Thymus (tissue), 11 donors: ENCODE data around the gene EXOC6B. TPM values are rescaled to one million over a fixed set of nuclear protein-coding genes. Genes with fewer than 3 reads are reported as not detected.

ENCODE experiments used
- DNase-seq, 9 donors: peaks; one replicate each; pipeline ENCODE4 v3.0.0-alpha.2; 2013; ENCODE audit warnings: low spot score in 9 of 9, low read depth in 6 of 9, missing footprints in 1 of 9
- H3K27ac ChIP-seq, 2 donors: one replicate each; pipeline ENCODE4 v1.5.1; 2013; ENCODE audit warnings: control low read depth in 1 of 2, low read depth in 1 of 2, low read length in 1 of 2, mild to moderate bottlenecking in 1 of 2, moderate library complexity in 1 of 2
- H3K27me3 ChIP-seq, 2 donors: one replicate each; pipeline ENCODE4 v1.5.1; 2013; ENCODE audit warnings: low read length in 1 of 2; ENCODE audit not compliant: control insufficient read depth in 2 of 2, insufficient read depth in 1 of 2
- H3K36me3 ChIP-seq, 2 donors: one replicate each; pipeline ENCODE4 v1.5.1; 2013; ENCODE audit warnings: low read length in 1 of 2, mild to moderate bottlenecking in 1 of 2, moderate library complexity in 1 of 2; ENCODE audit not compliant: control insufficient read depth in 2 of 2, insufficient read depth in 2 of 2
- H3K4me1 ChIP-seq, 2 donors: one replicate each; pipeline ENCODE4 v1.5.1; 2013; ENCODE audit warnings: low read length in 2 of 2; ENCODE audit not compliant: control insufficient read depth in 2 of 2, insufficient read depth in 2 of 2
- H3K4me3 ChIP-seq, 2 donors: one replicate each; pipeline ENCODE4 v1.5.1; 2013; ENCODE audit warnings: low read length in 2 of 2, control low read depth in 1 of 2, mild to moderate bottlenecking in 1 of 2
- H3K9me3 ChIP-seq, 2 donors: one replicate each; pipeline ENCODE4 v1.5.1; 2013; ENCODE audit warnings: low read length in 1 of 2, mild to moderate bottlenecking in 1 of 2; ENCODE audit not compliant: control insufficient read depth in 2 of 2, insufficient read depth in 1 of 2
- WGBS: extraction: QIAGEN DNeasy Blood & Tissue Kit; methylation state at CpG from one replicate; pipeline ENCODE4 v1.1.7; 2013; 5-methylcytosine and 5-hydroxymethylcytosine counted together
- polyA plus RNA-seq: library from polyadenylated mRNA; stranded (reverse); fragments of 200-250 nt; gene quantifications from one replicate; pipeline ENCODE4 v1.2.3, GENCODE V29; 2013
- total RNA-seq: library from RNA; stranded (reverse); fragments of 120-200 nt; gene quantifications from one replicate; pipeline ENCODE4 v1.2.4, GENCODE V29; 2013
- donor health status: healthy.

Gene EXOC6B
- total and polyA plus RNA-seq, 2 donors: 5.0 to 6.2 TPM

DNA sequence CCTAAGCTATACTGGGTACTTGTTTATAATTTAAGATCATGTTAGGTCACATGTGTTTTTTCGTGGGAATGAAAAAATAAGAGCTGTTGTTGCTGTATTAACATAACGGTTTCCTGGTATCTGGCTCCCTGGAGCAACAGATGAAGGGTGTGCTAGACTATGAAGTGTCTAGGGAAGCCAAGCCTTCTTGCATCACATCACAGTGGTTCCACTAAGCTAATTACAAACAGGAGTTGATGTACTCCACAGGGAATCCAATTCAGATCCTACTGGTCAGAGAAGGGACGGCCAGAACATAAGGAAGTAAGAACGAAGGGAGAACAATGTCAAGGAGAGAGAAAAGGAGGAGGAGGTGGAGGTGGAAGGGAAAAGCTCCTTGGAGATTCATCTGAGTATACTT lies 485.2 kb downstream of the EXOC6B start:
- Histone ChIP-seq H3K9me3 (peaks cover 0 to 3% of the 10 kb centered on the region in 2 donors), H3K36me3 (no peaks in the 10 kb centered on the region), H3K27ac (no peak overlapping the region), H3K27me3 (no peaks in the 10 kb centered on the region), H3K4me1 (no peaks in the 10 kb centered on the region), H3K4me3 (no peak overlapping the region)
- 89% methylated on average over 4 of the region's 4 CpGs for WGBS
- DNase-seq: no peak

DNA sequence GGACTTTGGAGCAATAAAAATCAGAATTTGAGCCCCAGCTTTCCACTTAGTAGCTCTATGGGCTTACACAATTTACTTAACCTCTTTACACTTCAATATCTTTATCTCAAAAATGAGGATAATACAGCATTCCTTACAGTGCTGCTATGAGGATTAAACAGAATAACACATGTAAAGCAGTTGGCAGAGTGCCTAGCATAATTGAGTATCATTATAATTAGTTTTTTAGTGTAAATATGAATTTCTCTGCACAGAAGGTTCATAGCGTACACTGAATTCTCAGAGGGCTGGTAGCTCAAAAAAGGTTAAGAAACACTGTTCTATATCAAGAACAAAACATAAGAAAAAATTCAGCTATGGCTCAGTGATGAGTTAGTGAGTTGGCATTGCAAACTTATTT lies 487.8 kb downstream of the EXOC6B start:
- Histone ChIP-seq H3K4me1 (no peaks in the 10 kb centered on the region), H3K36me3 (no peaks in the 10 kb centered on the region), H3K9me3 (peaks cover 0 to 1% of the 10 kb centered on the region in 2 donors), H3K4me3 (no peak overlapping the region), H3K27ac (no peak overlapping the region), H3K27me3 (no peaks in the 10 kb centered on the region)
- DNase-seq: no peak
- WGBS: 97% methylated on average over 1 of the region's 1 CpG

DNA sequence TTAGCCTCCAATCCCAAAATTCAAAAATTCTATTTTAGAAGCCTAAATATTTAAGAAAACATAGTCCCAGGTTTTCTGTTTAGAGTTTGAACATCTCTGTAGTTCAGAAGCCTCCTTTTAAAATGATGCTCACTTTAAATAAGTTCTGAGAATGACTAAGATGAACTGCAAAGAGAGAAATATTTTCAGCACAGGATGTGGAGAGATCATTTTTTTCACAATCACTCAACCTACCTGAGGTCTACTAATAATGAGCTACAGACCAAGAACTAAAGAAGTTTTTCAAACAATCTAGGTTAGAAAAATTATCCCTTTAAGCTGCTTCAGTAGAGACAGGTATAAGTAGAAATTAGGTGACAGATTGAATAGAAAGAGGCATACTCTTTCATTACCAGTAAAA lies 493.1 kb downstream of the EXOC6B start:
- H3K27ac ChIP-seq: no peak overlapping the region
- no peaks in the 10 kb centered on the region for H3K4me1 ChIP-seq
- no peaks in the 10 kb centered on the region for H3K36me3 ChIP-seq

DNA sequence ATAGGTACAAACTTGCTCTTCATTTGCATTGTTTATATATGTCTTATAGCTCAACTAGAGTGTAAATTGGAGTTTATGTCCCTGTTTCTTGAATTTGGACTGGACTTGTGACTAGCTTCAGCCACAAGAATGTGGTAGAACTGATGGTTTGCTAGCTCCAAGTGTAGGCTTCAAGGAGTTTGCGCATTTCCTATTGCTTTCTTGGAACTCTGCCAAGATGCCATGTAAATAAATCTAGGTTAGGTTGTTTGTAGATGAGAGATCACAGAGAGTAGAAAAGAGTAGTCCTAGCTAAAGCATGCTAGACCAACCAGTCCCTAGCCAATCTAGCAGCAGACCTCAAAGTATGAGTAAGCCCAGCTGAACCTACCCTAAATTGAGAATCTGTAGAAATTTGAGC lies 495.2 kb downstream of the EXOC6B start:
- Histone ChIP-seq H3K27ac (no peak overlapping the region), H3K4me1 (no peaks in the 10 kb centered on the region), H3K9me3 (no peaks in the 10 kb centered on the region), H3K36me3 (no peaks in the 10 kb centered on the region), H3K4me3 (no peak overlapping the region), H3K27me3 (no peaks in the 10 kb centered on the region)
- WGBS: 99% methylated on average over 1 of the region's 1 CpG
- no peak for DNase-seq

More for the DNA sequence above, 493.1 kb downstream of the EXOC6B start:
- Histone ChIP-seq H3K4me3 (no peak overlapping the region), H3K9me3 (no peaks in the 10 kb centered on the region), H3K27me3 (no peaks in the 10 kb centered on the region)
- no peak for DNase-seq

DNA sequence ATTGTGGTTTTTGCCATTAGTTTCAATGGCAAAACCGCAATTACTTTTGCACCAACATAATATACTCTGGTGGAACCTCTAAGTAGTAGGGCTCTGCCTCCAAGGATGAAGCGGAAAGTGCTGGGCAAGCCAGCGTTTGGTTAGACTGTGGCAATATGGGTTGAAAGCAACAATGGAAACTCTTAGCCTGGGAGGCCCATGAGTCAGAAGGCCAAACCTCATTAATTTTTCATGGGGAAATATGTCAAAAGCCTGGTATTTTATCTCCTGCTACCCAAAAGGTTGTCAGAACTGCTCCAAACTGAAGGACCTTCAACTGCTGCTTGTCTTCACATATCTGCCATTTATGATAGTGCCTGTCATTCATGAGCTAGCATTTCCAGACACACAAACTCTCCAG lies 499.1 kb downstream of the EXOC6B start:
- 96% methylated on average over 3 of the region's 3 CpGs for WGBS
- no peaks in the 10 kb centered on the region for H3K9me3 ChIP-seq
- no peaks in the 10 kb centered on the region for H3K36me3 ChIP-seq
- DNase-seq: no peak
- H3K27ac ChIP-seq: no peak overlapping the region
- H3K27me3 ChIP-seq: no peaks in the 10 kb centered on the region
- no peak overlapping the region for H3K4me3 ChIP-seq
- no peaks in the 10 kb centered on the region for H3K4me1 ChIP-seq

DNA sequence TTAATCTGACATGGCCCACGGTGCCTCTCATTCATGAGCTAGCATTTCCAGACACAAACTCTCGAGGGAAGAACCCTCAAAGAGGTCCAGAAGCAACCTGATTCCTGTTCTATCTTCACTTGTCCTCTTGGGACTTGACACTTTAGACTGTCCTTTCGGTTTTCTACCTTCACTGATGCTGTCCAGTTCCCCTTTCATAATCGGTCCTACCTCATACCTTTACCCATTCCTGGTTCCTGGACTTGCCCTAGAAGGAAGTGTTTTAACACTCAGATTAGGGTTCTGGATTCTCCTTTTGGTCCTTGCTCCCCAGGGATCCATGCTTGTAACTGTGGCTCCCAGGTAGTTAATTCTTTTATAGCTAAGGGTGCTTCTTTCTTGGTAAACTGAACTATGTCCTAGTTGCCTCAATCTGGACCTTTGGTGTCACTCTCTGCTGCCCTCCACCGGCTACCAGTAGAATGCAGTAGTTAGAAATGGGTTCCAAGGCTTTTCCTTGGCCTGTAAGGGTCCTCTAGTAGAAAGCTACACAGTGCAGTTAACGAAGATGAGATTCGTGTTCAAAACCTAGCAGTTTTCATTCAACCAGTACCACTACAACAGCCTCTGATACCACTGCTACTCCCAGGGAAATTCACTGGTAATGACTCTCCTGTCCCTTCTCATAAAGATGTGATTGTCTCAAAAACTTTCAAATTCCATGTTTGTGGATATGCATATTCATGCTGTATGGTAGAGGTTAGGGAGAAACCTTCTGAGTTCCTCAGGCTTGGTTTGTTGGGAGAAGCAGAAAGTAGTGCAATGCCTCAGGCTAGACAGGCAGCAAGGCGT lies 500.0 kb downstream of the EXOC6B start:
- peak in 4 of 9 donors; percentile 1 to 8 (median 6) for DNase-seq
- Histone ChIP-seq H3K9me3 (no peaks in the 10 kb centered on the region), H3K36me3 (no peaks in the 10 kb centered on the region), H3K4me1 (no peaks in the 10 kb centered on the region), H3K27me3 (no peaks in the 10 kb centered on the region), H3K4me3 (no peak overlapping the region), H3K27ac (no peak overlapping the region)
- WGBS: 79% methylated on average over 8 of the region's 8 CpGs

DNA sequence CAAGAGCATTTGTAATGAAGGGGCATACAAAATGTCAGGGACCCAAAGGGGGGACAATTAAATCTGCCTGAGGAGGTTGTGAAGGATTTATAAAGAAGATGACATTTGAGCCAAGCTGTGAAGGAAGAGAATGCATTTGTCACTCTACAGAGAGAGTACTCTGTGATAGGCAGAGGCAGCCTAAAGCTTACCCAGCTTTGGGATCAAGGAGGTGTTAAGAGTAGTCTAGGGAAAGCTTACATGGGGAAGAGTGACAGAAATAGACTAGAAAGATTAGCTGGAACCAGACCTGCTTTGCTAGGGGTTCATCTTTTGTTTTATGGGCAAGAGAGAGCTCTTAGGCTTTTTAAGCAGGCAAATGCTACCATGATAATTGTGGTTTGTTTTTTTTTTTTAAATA lies 509.1 kb downstream of the EXOC6B start:
- no peaks in the 10 kb centered on the region for H3K27me3 ChIP-seq
- no peaks in the 10 kb centered on the region for H3K36me3 ChIP-seq
- no peaks in the 10 kb centered on the region for H3K4me1 ChIP-seq
- no peaks in the 10 kb centered on the region for H3K9me3 ChIP-seq
- H3K4me3 ChIP-seq: no peak overlapping the region
- no peak for DNase-seq
- no peak overlapping the region for H3K27ac ChIP-seq

DNA sequence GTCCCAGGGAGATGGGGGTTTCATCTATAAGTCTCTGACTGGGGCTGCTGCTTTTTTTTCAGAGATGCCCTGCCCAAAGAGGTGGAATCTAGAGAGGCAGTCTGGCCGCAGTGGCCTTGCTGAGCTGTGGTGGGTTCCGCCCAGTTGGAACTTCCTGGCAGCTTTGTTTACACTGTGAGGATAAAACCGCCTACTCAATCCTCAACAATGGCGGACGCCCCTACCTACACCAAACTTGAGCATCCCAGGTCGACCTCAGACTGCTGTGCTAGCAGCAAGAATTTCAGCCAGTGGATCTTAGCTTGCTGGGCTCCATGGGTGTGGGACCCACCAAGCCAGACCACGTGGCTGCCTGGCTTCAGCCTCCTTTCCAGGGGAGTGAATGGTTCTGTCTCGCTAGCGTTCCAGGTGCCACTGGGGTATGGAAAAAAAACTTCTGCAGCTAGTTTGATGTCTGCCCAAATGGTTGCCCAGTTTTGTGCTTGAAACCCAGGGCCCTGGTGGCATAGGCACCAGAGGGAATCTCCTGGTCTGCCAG lies 525.6 kb downstream of the EXOC6B start:
- Histone ChIP-seq H3K27ac (no peak overlapping the region), H3K36me3 (no peaks in the 10 kb centered on the region), H3K4me1 (no peaks in the 10 kb centered on the region), H3K4me3 (no peak overlapping the region), H3K27me3 (no peaks in the 10 kb centered on the region), H3K9me3 (peaks cover 2 to 5% of the 10 kb centered on the region in 2 donors)
- 95% methylated on average over 9 of the region's 9 CpGs for WGBS
- no peak for DNase-seq

DNA sequence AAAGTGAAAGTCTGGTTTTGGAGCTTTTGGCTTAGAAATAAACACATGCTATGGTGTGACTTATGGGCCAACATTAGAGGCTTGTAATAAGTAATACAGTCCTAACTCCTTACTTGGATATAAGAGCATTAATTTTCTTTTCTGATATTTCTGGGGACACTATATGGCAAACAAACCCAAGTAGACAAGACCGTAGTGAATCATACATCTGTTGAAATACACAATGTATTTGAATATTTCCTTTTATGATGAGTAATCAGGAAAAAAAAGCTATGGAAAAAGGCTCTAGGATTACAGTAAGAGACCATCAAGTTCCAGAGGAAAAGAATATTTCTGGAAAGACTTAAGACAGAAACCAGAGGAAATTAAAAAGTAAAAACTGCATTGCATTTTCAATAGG lies 532.2 kb downstream of the EXOC6B start:
- Histone ChIP-seq H3K4me3 (no peak overlapping the region), H3K36me3 (no peaks in the 10 kb centered on the region), H3K4me1 (no peaks in the 10 kb centered on the region), H3K9me3 (no peaks in the 10 kb centered on the region), H3K27ac (no peak overlapping the region), H3K27me3 (no peaks in the 10 kb centered on the region)
- WGBS: 95% methylated on average over 1 of the region's 1 CpG
- DNase-seq: no peak
